DOHH2 (cell line): ENCODE results near the gene ACTN1.

Experiments
- EZH2phosphoT487 ChIP-seq: fragments of 200-600 bp; sonication (generic); IDR thresholded peaks from 2 replicates; pipeline ENCODE4 v1.6.1; 2017; ENCODE audit warnings: borderline replicate concordance, mild to moderate bottlenecking, antibody characterized with exemption, low read length, moderate library complexity, mixed read lengths
- TF ChIP-seq, protein P1 (sequence below): fragments of 200-600 bp; sonication (generic); IDR thresholded peaks from one replicate; pipeline ENCODE4 v1.5.1; 2014; ENCODE audit warnings: antibody characterized with exemption, mild to moderate bottlenecking, low read depth, low read length; ENCODE audit not compliant: poor library complexity, severe bottlenecking

DNA sequence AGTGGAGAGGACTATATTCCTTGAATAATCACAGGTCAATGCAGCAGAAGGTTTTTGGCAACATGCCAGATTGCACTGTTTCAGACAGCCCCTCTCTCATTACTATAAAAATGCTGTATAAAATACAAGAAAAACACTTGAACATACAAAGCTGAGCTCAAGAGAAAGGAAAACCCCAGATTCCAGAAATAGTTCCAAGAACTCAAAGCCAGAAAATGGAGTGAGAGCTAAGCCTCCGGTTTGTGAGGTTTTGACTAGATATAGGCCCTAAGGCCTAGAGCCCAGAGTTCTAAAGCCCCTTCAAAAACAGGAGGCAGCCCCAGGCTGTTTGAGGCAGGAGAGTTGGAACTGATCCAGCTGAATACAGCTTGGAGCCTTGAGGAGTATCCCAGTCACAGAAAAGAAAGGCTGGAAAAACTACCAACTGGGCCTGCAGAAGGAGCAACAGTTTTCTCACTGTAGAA lies 29.4 kb upstream of the ACTN1 start:
- TF ChIP-seq, protein P1, sequence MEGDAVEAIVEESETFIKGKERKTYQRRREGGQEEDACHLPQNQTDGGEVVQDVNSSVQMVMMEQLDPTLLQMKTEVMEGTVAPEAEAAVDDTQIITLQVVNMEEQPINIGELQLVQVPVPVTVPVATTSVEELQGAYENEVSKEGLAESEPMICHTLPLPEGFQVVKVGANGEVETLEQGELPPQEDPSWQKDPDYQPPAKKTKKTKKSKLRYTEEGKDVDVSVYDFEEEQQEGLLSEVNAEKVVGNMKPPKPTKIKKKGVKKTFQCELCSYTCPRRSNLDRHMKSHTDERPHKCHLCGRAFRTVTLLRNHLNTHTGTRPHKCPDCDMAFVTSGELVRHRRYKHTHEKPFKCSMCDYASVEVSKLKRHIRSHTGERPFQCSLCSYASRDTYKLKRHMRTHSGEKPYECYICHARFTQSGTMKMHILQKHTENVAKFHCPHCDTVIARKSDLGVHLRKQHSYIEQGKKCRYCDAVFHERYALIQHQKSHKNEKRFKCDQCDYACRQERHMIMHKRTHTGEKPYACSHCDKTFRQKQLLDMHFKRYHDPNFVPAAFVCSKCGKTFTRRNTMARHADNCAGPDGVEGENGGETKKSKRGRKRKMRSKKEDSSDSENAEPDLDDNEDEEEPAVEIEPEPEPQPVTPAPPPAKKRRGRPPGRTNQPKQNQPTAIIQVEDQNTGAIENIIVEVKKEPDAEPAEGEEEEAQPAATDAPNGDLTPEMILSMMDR = no peak
- no peak for TF ChIP-seq EZH2phosphoT487
